ENCODE measurements around the gene GRK5.

GRK5 gene

DNA sequence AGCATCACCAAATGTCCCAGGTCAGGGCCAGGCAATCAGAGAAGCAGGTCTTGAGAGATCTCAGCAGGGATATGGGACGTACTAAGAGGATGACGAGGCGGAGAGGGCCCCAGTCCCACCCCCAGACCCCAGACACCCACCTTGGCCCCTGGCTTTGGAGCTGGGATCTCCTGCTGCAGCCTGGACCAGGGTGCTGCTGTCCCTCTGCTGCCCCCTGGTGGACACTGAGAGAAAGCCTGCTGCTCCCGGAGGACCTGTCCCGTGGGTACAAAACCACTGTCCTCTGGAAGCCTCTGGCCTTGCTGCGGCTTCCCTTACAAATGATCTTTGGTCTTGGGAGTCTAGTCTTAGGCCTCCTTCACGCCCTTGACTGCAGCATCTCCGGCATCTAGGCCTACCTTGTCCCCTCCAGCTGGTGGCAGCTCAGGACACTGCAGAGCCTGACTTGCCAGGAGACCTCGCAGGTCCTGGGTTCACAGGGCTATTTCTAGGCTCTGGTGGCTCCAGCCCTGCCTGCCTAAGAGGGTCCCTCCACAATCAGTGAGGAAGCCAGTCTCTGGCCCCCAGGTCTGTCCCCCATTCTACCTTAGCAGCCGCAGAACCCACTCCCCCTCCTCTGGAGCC, 238.1 kb downstream of the GRK5 start:
- no peak overlapping the region for H3K27ac ChIP-seq (ENCODE audit: low read length)
- H3K4me1 ChIP-seq (ENCODE audit: control insufficient read depth, low read depth, low read length) = no peaks in the 10 kb centered on the region
- H3K4me3 ChIP-seq (ENCODE audit: low read length) = no peak overlapping the region
- H3K27me3 ChIP-seq (ENCODE audit: control insufficient read depth, insufficient read depth, low read length) = no peaks in the 10 kb centered on the region
- H3K9ac ChIP-seq (ENCODE audit: low read length) = no peak overlapping the region
- H3K36me3 ChIP-seq (ENCODE audit: control insufficient read depth, low read depth, low read length) = no peaks in the 10 kb centered on the region
- no peaks in the 10 kb centered on the region for H3K9me3 ChIP-seq (ENCODE audit: control insufficient read depth, low read depth, low read length)

DNA sequence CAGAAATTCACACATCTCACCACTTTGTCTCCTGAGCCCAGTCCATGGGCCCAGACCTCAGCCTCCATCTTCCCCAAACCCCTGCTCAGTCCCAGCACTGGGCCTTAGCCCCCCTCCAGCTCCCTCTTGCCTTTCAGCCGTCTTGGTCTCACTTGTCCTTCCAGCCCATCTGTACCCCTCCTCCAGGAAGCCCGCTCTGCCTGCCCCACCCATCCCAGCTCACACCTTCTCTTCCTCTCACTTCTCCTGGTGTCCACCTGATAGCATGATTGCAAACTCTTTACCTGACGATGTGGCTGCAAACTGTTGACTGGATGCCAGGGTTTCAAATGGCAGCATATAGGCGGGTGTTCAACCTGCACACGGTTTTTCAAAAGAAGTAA, 238.6 kb downstream of the GRK5 start:
- no peaks in the 10 kb centered on the region for H3K9me3 ChIP-seq (ENCODE audit: control insufficient read depth, low read depth, low read length)
- no peak overlapping the region for H3K4me3 ChIP-seq (ENCODE audit: low read length)
- H3K36me3 ChIP-seq (ENCODE audit: control insufficient read depth, low read depth, low read length) = no peaks in the 10 kb centered on the region
- H3K4me1 ChIP-seq (ENCODE audit: control insufficient read depth, low read depth, low read length) = no peaks in the 10 kb centered on the region
- no peaks in the 10 kb centered on the region for H3K27me3 ChIP-seq (ENCODE audit: control insufficient read depth, insufficient read depth, low read length)
- H3K27ac ChIP-seq (ENCODE audit: low read length) = no peak overlapping the region
- H3K9ac ChIP-seq (ENCODE audit: low read length) = no peak overlapping the region

- H3K9ac ChIP-seq (ENCODE audit: low read length) = no peak overlapping the region
- H3K4me1 ChIP-seq (ENCODE audit: control insufficient read depth, low read depth, low read length) = no peaks in the 10 kb centered on the region
- no peak overlapping the region for H3K27ac ChIP-seq (ENCODE audit: low read length)
- H3K27me3 ChIP-seq (ENCODE audit: control insufficient read depth, insufficient read depth, low read length) = no peaks in the 10 kb centered on the region
- H3K4me3 ChIP-seq (ENCODE audit: low read length) = no peak overlapping the region
- no peaks in the 10 kb centered on the region for H3K9me3 ChIP-seq (ENCODE audit: control insufficient read depth, low read depth, low read length)
- no peaks in the 10 kb centered on the region for H3K36me3 ChIP-seq (ENCODE audit: control insufficient read depth, low read depth, low read length)
Measured at GRCh38 chr10:119446441-119447277, 239.3 kb downstream of the GRK5 start.

DNA sequence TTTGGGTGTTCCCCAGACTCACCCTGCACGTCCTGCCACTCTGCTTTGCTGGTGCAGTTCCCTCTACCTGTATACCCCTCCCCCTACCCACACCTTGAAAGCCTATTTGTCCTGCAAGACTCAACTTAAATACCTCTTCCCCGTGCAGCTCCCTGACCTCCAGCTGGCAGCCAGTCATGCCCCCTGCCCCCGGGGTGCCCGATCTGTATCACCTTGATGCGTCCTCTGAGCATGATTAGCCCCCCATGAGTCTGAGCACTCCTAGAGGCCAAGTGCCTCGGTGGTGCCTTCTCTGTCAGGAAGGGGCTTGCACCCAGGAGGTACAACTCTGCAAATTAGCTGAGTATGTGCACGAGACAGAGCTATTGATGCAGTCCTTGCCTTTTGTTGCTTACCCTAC, 240.1 kb downstream of the GRK5 start:
- H3K4me1 ChIP-seq (ENCODE audit: control insufficient read depth, low read depth, low read length) = no peaks in the 10 kb centered on the region
- no peaks in the 10 kb centered on the region for H3K27me3 ChIP-seq (ENCODE audit: control insufficient read depth, insufficient read depth, low read length)
- no peak overlapping the region for H3K27ac ChIP-seq (ENCODE audit: low read length)
- no peaks in the 10 kb centered on the region for H3K9me3 ChIP-seq (ENCODE audit: control insufficient read depth, low read depth, low read length)
- H3K9ac ChIP-seq (ENCODE audit: low read length) = no peak overlapping the region
- H3K4me3 ChIP-seq (ENCODE audit: low read length) = no peak overlapping the region
- no peaks in the 10 kb centered on the region for H3K36me3 ChIP-seq (ENCODE audit: control insufficient read depth, low read depth, low read length)

- H3K4me3 ChIP-seq (ENCODE audit: low read length) = no peak overlapping the region
Measured at GRCh38 chr10:119447823-119448546, 240.6 kb downstream of the GRK5 start.

GRCh38 chr10:119448628-119449584, 241.5 kb downstream of the GRK5 start:
- no peak overlapping the region for H3K27ac ChIP-seq (ENCODE audit: low read length)
- H3K4me1 ChIP-seq (ENCODE audit: control insufficient read depth, low read depth, low read length) = no peaks in the 10 kb centered on the region
- H3K9me3 ChIP-seq (ENCODE audit: control insufficient read depth, low read depth, low read length) = no peaks in the 10 kb centered on the region
- no peaks in the 10 kb centered on the region for H3K36me3 ChIP-seq (ENCODE audit: control insufficient read depth, low read depth, low read length)
- no peak overlapping the region for H3K4me3 ChIP-seq (ENCODE audit: low read length)
- H3K27me3 ChIP-seq (ENCODE audit: control insufficient read depth, insufficient read depth, low read length) = no peaks in the 10 kb centered on the region
- H3K9ac ChIP-seq (ENCODE audit: low read length) = no peak overlapping the region

More at GRCh38 chr10:119447823-119448546, 240.6 kb downstream of the GRK5 start:
- H3K4me1 ChIP-seq (ENCODE audit: control insufficient read depth, low read depth, low read length) = no peaks in the 10 kb centered on the region
- no peaks in the 10 kb centered on the region for H3K27me3 ChIP-seq (ENCODE audit: control insufficient read depth, insufficient read depth, low read length)
- H3K9me3 ChIP-seq (ENCODE audit: control insufficient read depth, low read depth, low read length) = no peaks in the 10 kb centered on the region
- H3K27ac ChIP-seq (ENCODE audit: low read length) = no peak overlapping the region
- no peak overlapping the region for H3K9ac ChIP-seq (ENCODE audit: low read length)
- no peaks in the 10 kb centered on the region for H3K36me3 ChIP-seq (ENCODE audit: control insufficient read depth, low read depth, low read length)

DNA sequence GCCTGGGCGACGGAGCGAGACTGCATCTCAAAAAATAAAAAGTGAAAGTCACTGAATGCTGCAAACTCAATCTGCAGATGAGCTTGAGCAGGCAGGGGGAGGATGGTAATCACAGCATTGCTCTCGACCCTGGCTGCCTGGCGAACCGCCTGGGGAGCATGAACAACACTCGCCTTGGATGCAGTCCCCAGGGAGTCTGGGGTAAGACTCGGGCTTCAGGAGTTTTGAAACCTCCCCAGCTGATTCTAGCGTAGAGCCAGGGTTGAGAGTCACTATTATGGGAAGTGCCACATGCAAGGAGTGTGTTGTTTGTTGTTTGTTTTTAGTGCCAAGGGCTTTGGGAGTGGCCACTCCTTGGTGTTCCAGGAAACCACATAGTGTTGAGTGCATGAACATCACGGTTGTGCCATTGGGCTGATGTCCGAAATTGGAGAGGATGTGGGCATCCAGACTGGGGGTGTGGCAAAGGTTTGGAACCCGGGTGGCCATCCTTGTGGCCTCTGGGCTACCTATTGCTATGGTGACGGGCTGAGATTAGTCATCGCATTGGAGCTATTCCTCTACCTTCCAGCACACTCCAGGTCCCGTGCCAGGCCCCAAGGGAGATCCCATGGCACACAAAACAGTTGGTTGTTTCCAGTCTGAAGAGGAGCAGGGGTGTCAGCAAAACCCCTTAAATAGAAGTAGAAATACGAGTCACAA, 242.5 kb downstream of the GRK5 start:
- Histone ChIP-seq H3K4me1 (ENCODE audit: control insufficient read depth, low read depth, low read length) (no peaks in the 10 kb centered on the region), H3K27ac (ENCODE audit: low read length) (no peak overlapping the region), H3K9ac (ENCODE audit: low read length) (no peak overlapping the region), H3K4me3 (ENCODE audit: low read length) (no peak overlapping the region), H3K9me3 (ENCODE audit: control insufficient read depth, low read depth, low read length) (no peaks in the 10 kb centered on the region), H3K36me3 (ENCODE audit: control insufficient read depth, low read depth, low read length) (no peaks in the 10 kb centered on the region), H3K27me3 (ENCODE audit: control insufficient read depth, insufficient read depth, low read length) (no peaks in the 10 kb centered on the region)

DNA sequence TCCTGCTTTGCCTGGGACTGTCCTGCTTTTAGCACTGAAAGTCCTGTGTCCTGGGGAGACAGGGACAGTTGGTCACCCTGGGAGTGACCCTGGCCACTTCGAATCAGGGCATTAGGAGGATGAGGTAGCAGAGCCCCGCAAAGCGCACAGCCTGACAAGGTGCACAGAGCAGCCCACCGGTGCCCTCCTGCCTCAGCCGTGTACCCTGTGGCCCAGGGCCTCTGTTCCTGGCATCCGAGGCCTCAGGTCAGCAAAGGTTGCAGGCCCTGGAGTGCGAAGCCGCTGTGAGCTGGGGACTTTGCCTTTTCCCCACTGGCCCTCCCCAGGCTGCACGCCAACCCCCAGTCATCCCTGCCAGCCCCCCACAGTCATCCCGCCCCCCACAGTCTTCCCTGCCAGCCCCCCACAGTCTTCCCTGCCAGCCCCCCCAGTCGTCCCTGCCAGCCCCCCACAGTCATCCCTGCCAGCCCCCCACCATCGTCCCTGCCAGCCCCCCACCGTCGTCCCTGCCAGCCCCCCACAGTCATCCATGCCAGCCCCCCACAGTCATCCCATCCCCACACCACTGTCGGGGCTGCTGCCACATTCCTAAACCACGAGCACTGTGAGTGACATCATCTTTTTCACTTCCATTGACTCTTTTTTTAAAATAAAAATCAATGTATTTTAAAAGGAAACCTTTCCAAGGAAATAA, 243.4 kb downstream of the GRK5 start:
- Histone ChIP-seq H3K27ac (ENCODE audit: low read length) (no peak overlapping the region), H3K27me3 (ENCODE audit: control insufficient read depth, insufficient read depth, low read length) (no peaks in the 10 kb centered on the region), H3K4me1 (ENCODE audit: control insufficient read depth, low read depth, low read length) (no peaks in the 10 kb centered on the region), H3K4me3 (ENCODE audit: low read length) (no peak overlapping the region), H3K36me3 (ENCODE audit: control insufficient read depth, low read depth, low read length) (no peaks in the 10 kb centered on the region), H3K9ac (ENCODE audit: low read length) (no peak overlapping the region), H3K9me3 (ENCODE audit: control insufficient read depth, low read depth, low read length) (no peaks in the 10 kb centered on the region)

- Histone ChIP-seq H3K9ac (ENCODE audit: low read length) (no peak overlapping the region), H3K4me1 (ENCODE audit: control insufficient read depth, low read depth, low read length) (no peaks in the 10 kb centered on the region), H3K27me3 (ENCODE audit: control insufficient read depth, insufficient read depth, low read length) (no peaks in the 10 kb centered on the region), H3K9me3 (ENCODE audit: control insufficient read depth, low read depth, low read length) (no peaks in the 10 kb centered on the region), H3K27ac (ENCODE audit: low read length) (no peak overlapping the region), H3K4me3 (ENCODE audit: low read length) (no peak overlapping the region), H3K36me3 (ENCODE audit: control insufficient read depth, low read depth, low read length) (no peaks in the 10 kb centered on the region)
Measured at GRCh38 chr10:119451300-119451896, 244.0 kb downstream of the GRK5 start.

DNA sequence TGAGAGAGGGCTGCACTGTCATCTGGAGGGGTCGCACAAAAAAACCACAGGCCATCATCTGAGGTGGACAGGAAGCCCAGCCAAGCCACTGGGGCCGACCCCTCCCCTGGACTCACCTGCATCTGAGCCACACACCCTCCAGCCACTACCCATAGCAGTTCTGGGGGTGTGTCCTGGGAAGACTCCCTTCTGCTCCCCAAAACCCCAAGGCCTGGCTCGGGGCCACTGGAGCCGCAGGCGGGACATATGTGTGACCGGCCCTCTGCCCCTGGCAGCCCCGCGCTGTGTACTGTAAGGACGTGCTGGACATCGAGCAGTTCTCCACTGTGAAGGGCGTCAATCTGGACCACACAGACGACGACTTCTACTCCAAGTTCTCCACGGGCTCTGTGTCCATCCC, 245.0 kb downstream of the GRK5 start:
- no peaks in the 10 kb centered on the region for H3K36me3 ChIP-seq (ENCODE audit: control insufficient read depth, low read depth, low read length)
- H3K27me3 ChIP-seq (ENCODE audit: control insufficient read depth, insufficient read depth, low read length) = no peaks in the 10 kb centered on the region
- no peaks in the 10 kb centered on the region for H3K9me3 ChIP-seq (ENCODE audit: control insufficient read depth, low read depth, low read length)
- H3K4me1 ChIP-seq (ENCODE audit: control insufficient read depth, low read depth, low read length) = no peaks in the 10 kb centered on the region
- no peak overlapping the region for H3K9ac ChIP-seq (ENCODE audit: low read length)
- no peak overlapping the region for H3K4me3 ChIP-seq (ENCODE audit: low read length)
- H3K27ac ChIP-seq (ENCODE audit: low read length) = no peak overlapping the region
